Lower leg skin (tissue), 3 donors: Measurements from ENCODE around the gene GRAMD2B.

Source experiments
- POLR2A ChIP-seq, 2 donors: fragments of 450-650 bp; IDR thresholded peaks; one replicate each; pipeline ENCODE4 v1.6.1; 2016 to 2017; ENCODE audit warnings: antibody characterized with exemption in 2 of 2, mild to moderate bottlenecking in 1 of 2, moderate library complexity in 1 of 2
- TF ChIP-seq, protein P1 (sequence below), 3 donors: fragments of 450-650 bp; IDR thresholded peaks; one replicate each; pipeline ENCODE4 v1.5.1; 2016; ENCODE audit warnings: antibody characterized with exemption in 3 of 3, mild to moderate bottlenecking in 3 of 3, moderate library complexity in 2 of 3

DNA sequence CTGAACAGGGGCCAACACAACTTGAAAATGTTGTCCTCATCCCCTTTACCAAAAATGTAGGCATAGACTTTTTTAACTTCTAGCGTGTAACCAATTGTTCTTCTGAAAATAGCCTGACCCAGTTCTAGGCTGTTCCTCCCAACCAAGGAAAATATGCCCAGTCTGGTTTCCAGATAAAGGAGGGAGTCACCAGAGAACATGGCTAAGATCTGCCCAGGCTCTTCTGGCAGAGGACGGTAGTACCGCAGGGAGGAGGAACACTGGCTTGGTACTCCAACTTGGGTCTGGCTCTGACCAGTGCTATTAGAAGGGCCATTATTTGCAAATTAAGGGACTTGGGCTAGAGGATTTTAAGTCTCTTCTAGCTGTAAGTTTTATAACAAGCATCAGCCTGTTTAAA, 63.1 kb downstream of the GRAMD2B start:
- TF ChIP-seq POLR2A (IDR thresholded peaks at IDR 0.05) = no peak
- TF ChIP-seq, protein P1, sequence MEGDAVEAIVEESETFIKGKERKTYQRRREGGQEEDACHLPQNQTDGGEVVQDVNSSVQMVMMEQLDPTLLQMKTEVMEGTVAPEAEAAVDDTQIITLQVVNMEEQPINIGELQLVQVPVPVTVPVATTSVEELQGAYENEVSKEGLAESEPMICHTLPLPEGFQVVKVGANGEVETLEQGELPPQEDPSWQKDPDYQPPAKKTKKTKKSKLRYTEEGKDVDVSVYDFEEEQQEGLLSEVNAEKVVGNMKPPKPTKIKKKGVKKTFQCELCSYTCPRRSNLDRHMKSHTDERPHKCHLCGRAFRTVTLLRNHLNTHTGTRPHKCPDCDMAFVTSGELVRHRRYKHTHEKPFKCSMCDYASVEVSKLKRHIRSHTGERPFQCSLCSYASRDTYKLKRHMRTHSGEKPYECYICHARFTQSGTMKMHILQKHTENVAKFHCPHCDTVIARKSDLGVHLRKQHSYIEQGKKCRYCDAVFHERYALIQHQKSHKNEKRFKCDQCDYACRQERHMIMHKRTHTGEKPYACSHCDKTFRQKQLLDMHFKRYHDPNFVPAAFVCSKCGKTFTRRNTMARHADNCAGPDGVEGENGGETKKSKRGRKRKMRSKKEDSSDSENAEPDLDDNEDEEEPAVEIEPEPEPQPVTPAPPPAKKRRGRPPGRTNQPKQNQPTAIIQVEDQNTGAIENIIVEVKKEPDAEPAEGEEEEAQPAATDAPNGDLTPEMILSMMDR (IDR thresholded peaks at IDR 0.05) = no peak
